ENCODE measurements around the gene VTI1A.

DNA sequence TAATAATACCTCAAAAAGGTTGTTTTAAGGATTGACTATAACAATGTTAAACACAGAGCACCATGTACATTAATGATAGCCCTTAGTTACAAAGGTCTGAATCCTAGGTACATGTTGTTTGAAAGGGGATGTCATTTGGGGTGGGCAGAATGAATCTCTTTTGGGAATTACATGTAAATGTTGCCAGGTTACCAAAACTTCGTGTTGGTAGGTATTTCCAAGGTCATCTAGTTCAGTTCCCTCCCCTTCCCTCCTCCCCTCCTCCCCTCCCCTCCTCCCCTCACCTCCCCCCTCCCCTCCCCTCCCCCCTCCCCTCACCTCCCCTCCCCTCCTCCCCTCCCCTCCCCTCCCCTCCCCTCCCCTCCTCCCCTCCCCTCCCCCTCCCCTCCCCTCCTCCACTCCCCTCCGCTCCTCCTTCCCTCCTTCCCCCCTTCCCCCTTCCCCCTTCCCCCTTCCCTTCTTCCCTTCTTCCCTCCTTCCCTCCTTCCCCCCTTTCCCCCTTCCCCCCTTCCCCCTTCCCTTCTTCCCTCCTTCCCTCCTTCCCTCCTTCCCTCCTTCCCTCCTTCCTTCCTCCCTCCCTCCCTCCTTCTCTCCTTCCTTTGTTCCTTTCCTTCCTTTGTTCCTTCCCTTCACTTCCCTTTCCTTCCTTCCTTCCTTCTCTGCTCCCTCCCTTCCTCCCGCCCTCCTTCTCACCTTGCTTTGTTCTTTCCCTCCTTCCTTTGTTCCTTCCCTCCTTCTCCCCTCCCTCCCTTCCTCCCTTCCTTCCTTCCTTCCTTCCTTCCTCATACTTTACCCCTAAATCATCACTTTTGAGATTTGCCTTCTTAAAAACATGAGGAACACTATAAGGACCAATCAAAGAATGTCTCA is 8.1 kb downstream of the VTI1A start:
- TF ChIP-seq POLR2AphosphoS5 (IDR thresholded peaks at IDR 0.05; ENCODE audit: borderline replicate concordance, low read depth, low read length), result no peak
- no peak for TF ChIP-seq EZH2 (IDR thresholded peaks at IDR 0.05)

All from SK-N-MC (cell line).